HG03378 (cell line): ENCODE data around the gene ANO6.

Source experiments
- ATAC-seq: cut with Tn5 transposase; IDR thresholded peaks from one replicate; pipeline ENCODE4 v1.9.1; 2021; ENCODE audit warnings: mild to moderate bottlenecking, moderate library complexity; ENCODE audit not compliant: unreplicated experiment

ANO6 gene

DNA sequence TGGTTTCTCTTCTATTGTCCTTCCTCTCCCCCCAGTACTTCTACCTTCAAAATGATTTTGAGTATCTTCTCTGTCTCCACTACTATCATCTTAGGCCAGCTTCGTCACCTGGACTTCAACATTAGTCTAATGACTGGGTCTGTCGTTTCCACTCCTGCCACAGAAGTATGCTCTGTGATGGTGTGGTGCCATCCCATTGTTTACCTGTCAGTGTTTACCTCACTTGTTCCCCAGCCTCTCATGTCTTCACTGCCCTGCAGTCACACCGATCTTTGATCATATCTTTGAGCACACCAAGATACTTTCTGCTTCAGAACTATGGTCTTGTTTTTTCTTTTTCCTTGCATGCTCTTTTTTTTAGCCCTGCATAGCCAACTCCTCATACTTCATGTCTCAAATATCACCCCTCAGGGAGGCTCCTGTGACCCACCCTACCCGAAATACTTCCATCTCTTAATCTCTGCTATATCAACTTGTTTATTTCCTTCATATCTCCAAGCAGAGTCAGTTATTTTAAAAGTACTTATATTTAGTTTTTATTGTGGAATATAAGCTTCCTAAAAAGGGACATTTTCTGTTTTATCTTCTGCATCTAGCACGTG, 60.4 kb downstream of the ANO6 start:
- no peak for ATAC-seq

DNA sequence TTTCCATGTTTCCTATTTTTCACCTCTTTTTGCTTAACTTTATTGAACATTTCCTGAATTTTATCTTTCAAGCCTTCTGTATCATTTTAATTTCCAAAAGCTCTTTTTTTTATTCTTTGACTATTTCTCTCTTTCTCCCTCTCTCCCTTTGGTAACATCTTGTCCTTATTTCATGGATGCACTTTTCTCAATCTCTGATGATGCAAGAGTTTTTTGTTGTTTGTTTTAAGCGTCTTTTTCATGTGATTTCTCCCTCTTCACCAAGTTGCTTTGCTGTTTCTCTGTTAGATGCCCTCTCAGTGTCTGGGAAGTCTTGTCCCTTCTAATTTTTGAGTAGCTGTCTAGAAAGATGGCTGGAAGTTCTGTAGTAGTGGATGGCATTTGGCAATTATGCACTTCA, 62.6 kb downstream of the ANO6 start:
- ATAC-seq = no peak

DNA sequence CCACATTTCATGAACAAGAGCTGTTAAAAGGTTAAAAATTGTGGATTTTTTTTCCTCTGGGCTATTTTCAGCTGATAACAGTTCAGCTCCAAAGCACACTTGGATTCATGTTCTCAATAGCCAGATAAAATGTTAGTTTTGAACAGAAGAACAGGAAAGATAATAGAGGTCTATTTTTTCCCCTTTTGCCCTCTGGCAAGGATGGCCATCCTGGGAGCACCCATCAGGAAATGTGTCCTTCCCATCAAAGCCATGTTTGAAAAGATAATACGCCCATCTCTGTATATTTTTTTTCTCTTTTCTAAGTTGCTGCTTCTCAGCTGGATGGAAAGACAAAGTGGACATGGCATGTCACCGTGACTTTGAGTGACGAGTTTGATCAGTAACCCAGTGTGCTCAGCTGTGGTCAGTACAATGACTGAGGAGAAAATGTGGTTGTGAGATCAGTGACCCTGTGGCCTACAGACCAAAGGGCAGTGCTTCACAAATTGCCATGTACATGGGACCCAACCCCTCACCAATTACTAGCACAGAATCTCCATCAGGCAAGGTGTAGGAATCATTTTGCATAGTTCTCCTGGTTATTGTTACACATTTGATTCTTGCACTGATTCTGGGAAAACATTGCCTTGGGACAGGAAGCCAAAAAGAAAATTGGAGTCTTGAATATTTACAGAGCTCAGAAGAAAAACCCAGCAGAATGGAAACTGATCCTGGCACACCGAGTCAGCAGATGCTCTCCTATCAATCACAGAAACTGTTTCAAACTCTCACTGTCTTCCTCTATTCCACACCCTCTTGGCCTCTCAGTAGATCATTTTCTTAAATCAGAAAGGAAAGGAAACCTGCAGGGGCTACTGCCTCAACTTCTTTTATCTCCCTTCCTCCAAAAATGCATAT, 64.3 kb downstream of the ANO6 start:
- no peak for ATAC-seq

DNA sequence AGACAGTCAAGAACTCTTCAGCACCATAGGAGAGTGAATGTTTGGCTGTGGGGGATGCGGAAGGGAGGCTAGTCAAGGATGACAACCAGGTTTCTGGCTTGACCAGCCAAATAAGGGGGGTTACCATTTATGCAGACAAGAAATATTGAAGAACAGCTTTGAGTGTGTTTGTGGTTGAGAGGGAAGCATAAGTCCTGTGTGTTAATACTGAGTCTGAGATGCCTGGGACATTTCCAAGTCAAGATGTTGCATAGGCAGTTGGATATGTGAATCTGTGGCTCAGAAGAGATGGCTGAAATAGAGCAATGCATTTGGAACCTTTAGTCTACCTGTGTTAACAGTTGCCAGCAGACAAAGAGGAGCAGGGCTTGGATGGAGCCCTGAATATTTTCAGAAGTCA, 66.1 kb downstream of the ANO6 start:
- ATAC-seq = no peak

DNA sequence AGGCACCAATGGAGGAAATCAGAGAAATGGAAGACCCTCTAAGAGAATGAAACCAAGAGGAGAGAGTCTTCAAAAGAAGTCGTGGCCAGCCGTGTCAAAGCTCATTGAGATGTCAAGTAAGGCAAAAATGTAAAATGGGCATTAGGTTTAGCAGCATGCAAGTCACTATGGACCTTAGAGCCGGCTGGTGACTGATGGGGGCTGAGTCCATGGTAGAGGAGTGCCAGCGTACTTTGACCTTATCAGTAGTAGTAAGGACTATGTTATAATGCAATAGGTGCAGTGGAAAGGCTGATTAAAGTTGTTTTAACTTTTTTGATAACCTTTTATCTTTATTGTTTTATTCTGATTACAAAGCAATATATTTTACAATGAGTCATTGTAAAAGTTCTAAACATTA, 66.5 kb downstream of the ANO6 start:
- no peak for ATAC-seq

DNA sequence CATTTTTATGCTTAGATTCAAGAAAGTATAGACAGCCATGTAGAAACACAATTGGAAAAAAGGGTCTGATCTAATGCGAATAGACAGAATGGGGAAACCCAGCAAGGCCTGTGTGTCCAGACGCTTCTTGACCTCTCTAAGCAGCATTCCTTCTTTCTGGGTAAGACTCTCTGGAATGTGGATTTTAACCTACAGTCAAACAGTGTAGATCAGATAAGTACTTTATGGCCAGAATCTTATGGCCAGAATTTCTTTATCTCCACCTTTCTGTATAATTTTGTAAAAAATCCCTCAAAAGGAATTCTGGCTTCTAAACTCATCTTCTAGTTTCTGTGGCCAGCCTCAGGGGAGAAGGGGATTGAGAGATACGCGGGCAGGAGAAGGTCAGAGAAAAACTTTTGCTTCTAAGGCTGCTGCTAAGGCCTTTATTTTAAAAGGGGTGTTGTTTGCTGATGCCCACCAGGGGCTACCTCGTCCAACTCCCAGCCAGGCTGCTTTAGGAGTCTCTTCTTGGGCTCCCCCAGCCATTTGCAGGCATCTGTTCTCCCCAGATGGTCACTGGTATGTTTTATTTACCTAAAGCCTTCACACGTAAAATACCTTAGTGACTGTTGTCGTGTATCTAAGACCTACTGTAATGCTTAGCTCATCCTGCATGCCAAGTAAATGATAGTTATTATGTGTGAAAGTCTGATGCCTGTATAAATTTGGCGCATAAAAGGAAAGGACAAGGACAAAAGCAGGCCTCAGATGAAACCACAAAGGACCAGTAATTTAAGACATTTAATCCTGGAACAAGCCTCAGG, 68.4 kb downstream of the ANO6 start:
- no peak for ATAC-seq

DNA sequence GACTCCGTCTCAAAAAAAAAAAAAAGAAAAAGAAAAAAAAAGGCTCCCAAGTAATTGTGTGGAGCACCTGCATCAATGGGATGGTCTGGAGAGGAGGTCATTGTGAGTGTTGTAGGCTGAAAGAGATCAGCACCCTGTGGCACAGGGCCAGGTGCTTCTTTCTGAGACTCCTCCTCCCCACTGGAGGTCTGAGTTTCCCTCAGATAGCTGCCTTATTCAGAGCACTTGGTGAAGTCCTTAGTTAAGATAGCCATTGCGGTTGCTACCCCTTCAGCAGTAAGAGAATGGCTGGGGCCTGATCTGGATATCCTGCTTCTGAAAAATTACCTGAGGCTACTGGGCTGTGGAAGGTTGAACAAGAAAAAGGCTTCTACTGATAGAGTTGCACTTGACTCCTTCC, 69.8 kb downstream of the ANO6 start:
- ATAC-seq = no peak

DNA sequence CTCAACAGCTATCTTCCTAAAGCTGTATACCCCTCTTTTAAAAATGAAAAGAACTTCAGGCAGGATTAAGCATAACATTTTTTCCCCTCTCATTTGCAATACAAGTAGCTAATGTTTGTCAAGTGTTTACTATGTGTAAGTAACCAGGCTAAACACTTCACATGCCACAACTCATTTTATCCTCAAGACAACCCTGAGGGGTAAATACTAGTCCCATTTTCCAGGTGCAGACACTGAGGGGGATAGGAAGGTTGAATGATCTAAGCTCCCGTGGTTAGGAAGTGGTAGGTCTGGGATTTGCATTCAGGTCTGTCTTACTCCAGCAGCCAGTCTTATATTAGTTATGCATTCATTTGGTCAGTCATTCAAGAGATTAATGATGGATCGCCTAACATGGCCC, 70.7 kb downstream of the ANO6 start:
- no peak for ATAC-seq

DNA sequence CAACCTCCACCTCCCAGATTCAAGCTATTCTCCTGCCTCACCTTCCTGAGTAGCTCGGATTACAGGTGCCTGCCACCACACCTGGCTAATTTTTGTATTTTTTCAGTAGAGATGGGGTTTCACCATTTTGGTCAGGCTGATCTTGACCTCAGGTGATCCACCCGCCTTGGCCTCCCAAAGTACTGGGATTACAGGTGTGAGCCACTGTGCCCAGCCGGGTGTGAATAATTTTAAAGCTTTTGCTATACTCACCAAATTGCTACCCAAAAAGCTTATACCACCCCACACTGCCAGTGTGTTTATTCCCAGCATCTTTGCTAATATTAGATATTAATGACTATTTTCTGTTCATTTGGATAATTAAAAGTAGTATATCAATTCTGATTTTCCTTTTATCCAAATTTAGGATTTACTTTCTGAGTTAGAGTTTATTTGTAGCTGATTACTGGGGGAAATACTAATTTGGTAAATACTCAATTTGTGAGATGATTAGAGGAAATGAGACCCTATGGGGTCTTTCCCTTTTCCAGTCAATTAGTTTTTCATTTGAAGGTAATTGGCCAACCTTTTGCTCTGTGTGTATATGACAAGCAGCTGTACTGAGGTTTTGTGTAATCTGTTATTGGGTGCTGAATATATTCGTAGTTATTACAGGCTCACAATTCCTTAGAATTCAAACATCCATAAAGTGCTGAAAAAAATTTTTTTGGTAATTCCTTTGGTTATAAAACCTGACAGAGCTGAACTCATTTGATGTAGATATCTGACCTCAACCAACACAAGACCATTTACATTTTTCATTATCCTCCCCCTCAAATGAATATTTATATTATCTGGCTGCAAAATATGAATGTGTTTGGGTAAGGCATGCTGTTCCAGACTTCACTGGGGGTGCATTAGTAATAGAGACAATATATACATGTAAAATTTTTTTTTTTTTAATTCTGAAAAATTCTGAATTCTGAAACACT, 73.6 kb downstream of the ANO6 start:
- no peak for ATAC-seq

DNA sequence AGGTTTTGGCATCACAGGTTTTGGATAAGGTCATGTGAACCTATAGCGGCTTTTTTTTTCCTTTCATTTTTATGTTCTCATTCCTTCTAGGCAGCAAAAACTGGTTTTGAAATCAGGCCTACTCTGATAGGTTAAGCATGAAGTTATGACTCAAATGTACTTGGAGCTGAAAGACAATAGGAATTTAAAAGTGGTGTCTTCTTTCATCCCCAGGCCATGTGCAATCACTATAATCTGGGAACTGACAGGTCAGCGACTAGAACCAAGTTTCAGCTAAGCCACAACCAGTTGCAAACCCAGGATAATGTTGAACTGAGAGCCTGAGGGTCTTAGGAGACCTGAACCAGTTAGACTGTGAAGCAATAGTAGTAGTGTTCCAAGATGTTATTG, 74.3 kb downstream of the ANO6 start:
- ATAC-seq = no peak

DNA sequence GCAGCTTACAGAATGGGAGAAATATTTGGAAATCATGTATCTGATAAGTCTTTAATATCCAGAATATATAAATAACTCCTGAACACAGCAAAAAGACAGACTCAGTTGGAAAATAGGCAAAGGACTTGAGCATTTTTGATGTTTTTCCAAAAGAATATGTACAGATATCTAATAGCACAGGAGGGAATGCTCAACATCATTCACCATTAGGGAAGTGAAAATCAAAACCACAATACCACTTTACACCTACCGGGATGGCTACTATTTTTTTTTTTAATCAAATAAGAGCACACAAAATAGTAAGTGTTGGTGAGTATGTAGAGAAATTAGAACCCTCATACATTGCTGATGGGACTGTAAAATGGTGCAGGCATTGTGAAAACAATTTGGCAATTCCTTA, 75.6 kb downstream of the ANO6 start:
- ATAC-seq = no peak

DNA sequence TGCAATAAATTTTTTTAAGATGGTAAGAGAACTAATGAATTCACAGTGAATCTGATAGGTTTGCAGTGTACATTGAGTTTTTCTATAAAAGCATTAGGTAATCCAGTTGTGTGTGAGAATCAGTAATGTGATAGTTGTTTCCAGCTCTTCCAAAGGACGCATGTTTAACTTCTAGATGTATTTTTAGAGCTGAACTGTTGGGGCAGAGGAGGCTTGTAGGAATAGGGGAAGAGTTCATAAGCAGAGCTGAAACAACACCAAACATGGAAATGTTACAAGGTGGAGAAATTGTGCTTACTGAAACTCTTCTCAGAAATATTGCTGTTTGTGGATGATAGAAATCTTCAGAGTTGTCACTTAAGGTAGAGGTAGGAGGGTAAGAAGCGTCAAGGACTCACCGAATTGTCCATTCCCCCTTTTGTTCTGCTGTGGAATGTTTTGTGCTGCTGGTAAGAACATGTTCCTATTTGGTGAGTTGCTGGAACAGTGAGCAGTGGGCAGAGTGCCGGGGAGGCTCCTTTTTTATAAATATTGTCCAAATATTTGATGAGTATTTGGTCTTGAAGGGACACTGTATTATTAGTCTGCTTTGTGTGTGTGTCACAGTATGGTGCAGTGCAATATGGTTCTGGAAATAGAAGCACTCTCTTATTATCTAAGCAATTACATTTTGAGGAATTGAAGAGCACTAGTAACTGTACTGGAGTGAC, 76.7 kb downstream of the ANO6 start:
- no peak for ATAC-seq

DNA sequence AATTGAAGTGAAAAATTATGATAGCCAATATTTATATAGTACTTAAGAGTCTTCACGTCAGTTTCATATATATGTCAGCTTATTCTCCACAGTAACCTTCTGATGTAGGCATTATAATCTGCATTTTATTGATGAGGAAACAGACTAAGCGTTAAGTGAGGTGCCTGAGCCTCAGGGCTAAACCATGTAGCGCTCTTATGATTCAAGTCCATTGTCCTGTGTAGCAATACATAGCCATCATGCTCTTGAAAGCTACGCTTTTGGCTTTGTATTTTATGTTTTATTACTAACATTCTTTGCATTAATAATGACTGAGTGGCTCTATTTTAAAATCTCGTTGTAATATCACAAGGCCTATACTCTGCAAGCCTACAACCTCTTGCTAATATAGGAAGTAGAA, 79.0 kb downstream of the ANO6 start:
- no peak for ATAC-seq

DNA sequence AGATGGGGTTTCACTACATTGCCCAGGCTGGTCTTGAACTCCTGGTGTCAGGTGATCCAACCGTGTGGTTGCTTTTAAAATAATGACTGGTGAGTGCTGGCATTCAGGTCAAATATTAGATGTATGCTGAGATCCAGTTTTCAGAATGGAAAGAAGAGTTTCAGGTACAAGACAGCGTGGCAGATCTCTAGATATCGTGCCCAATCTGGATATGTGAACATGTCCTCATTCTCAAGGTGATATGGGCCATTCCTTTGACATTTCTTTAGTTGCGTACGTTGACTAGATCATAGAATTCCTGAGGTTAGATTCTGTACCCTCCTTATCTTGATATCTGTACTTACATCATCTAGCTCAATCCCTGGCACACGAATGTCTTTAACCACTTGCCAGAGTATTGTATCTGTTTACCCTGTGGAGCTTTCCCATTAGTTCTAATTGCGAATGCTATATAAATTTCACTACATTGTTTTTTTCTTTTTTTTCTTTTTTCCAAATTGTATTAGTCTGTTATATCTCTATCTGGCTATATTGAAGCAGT, 80.2 kb downstream of the ANO6 start:
- no peak for ATAC-seq

DNA sequence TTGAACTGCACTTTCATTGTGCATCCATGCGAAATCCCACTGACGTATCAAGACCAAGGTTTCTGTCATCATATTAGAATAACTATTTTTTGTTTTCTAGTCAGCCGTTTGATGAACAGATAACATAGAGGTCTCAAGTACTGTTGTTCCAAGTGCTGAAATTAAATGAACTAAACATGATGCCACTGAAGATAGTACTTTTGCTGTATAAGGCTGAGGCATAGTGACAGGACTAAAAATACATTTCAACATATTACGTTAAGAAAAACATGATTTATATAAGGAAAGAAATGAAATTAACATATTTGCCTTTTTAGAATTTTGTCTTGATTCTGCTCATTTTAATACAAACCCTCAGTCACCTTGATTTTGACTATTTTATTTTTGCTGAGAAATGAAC, 82.2 kb downstream of the ANO6 start:
- no peak for ATAC-seq

DNA sequence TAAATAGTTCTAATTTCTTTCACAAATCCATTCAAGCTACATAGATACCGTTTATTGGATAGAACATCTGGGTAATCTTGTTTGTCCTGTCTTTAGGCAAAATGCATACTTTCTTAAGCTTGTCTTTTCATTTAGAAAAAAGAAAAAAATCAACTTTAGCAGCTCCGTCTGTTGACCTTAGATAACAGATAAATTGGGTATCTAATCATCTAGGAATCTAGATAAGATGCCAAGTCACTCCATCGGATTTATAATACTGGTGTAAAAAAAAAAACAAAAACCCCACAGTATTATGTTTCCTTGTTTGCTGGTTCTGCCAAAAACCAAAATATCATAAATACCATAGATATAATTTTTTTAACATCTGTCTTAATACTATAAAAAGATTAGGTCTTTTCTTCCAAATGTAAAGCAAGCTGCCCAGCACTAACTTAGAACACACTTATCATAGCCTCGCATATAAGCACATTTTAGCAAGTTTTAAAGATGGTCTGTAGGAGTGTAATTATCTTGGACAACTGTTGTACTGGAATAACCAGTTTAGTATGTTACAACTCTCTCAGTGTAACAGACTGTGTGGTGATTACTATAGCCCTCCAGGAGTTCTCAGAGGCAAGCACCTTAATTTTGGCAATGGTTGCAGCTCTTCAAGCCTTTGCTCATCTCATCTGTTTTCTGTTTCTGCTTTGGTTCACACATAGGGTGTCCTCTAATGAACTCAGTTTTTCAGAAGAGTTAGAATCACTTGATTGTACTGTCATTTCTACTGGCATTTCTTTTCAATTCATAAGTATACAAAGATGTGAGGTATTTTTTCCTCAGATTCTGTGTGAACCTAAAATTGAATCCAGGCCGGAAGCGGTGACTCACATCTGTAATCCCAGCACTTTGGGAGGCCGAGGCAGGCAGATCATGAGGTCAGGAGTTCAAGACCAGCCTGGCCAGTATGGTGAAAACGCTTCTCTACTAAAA, 83.1 kb downstream of the ANO6 start:
- ATAC-seq = no peak

DNA sequence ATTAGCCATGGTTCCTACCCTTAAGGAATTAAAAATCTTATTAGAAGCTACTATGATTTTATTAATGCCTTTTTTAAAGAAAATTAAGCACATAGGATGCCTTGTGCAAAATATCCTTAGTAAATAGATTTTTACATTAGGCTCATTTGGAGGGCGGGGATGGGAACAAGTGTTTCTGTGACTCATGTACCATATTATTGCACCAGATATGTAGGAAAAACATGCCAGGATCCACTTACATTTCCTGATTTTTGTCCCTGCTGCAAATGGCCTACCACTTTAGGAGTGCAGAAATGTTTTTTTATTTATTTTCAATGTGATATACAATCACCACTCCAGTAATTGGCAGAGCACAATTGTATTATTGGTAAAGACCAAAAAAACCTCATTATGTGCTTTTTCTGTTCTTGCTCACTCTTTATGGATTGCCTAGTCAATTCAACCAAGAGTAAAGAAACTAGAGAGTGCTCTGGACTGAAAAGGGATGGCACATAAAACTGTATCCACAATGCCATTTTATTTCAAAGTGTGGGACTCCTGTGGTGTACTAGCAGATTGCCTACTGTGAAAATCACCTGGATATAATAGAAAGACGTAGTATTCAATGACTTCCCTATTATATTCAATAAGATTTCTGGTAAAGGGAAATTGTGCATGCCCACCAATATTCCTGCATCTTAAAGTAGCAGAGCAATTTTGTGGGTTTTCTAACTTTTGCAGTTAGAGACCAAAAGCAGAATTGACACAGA, 86.9 kb downstream of the ANO6 start:
- no peak for ATAC-seq

DNA sequence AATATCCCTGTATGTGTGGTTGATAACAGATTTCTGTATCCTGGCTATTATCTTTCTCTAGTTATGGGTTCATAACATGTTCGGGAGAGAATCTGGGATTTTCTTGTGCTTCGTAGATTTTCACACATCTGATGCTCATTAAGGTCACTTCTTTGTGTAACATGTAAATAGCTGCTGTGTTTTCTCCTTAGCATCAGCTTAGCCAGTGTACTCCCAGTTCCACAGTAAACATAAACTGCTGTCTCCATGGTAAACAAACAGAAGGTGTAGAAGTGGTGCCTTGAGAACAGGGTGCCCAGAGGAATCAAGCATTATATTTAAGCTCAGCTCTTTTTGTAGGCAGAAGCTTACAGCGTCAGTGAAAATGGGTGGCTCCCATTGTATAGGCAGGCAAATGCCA, 88.0 kb downstream of the ANO6 start:
- no peak for ATAC-seq
